GM10266 (cell line): ENCODE results near the gene OSBPL9.
"Not testable (repeated sequence)": the region's sequence is repeated elsewhere in the genome, so short reads cannot be mapped to it uniquely, and the experiment has no call there.

Source experiments
- DNase-seq: peaks from one replicate; pipeline ENCODE4 v3.0.0; 2012; ENCODE audit errors: extremely low spot score
- CTCF ChIP-seq: IDR thresholded peaks from 2 replicates; pipeline ENCODE4 v1.5.1; 2012; ENCODE audit warnings: mild to moderate bottlenecking, low read depth; ENCODE audit not compliant: control insufficient read depth, insufficient read depth; ENCODE audit errors: missing control alignments

The OSBPL9 gene

GRCh38 chr1:51799372-51799771 is 182.5 kb downstream of the OSBPL9 start:
- TF ChIP-seq CTCF = no peak

GRCh38 chr1:51814513-51814912 is 197.6 kb downstream of the OSBPL9 start:
- no peak for DNase-seq
- no peak for TF ChIP-seq CTCF

More at GRCh38 chr1:51799372-51799771, 182.5 kb downstream of the OSBPL9 start:
- DNase-seq = peak; percentile 12

GRCh38 chr1:51818487-51818886 is 201.6 kb downstream of the OSBPL9 start:
- DNase-seq = no peak
- TF ChIP-seq CTCF = no peak

GRCh38 chr1:51819021-51819420 is 202.1 kb downstream of the OSBPL9 start:
- DNase-seq = not testable (repeated sequence)

GRCh38 chr1:51819810-51820209 is 202.9 kb downstream of the OSBPL9 start:
- TF ChIP-seq CTCF = no peak
- no peak for DNase-seq

- no peak for TF ChIP-seq CTCF
- DNase-seq = no peak
Observed at GRCh38 chr1:51829058-51829457, 212.2 kb downstream of the OSBPL9 start.

- no peak for TF ChIP-seq CTCF
- DNase-seq = no peak
Observed at GRCh38 chr1:51833700-51834099, 216.8 kb downstream of the OSBPL9 start.

GRCh38 chr1:51837243-51837642 is 220.4 kb downstream of the OSBPL9 start:
- no peak for DNase-seq

More at GRCh38 chr1:51837243-51837642, 220.4 kb downstream of the OSBPL9 start:
- no peak for TF ChIP-seq CTCF
